ENCODE results near the gene TM4SF5.

The TM4SF5 gene

GRCh38 chr17:4734857-4735475 lies 36.7 kb upstream of the TM4SF5 start:
- in situ Hi-C loops (cut with MboI; ENCODE audit: low sequenced_read_pairs, unreplicated experiment) = no loop called here
- TF ChIP-seq CTCF (IDR thresholded peaks at IDR 0.05; ENCODE audit: borderline replicate concordance, control extremely low read depth, extremely low read depth, insufficient read depth, missing control alignments) = no peak
- DNase-seq (ENCODE audit: low spot score) = no peak

- in situ Hi-C loops (cut with MboI; ENCODE audit: low sequenced_read_pairs, unreplicated experiment) = no loop called here
- no peak for DNase-seq (ENCODE audit: low spot score)
- TF ChIP-seq CTCF (IDR thresholded peaks at IDR 0.05; ENCODE audit: borderline replicate concordance, control extremely low read depth, extremely low read depth, insufficient read depth, missing control alignments) = no peak
Observed at GRCh38 chr17:4735876-4736651, 35.6 kb upstream of the TM4SF5 start.

GRCh38 chr17:4738136-4739121 lies 33.3 kb upstream of the TM4SF5 start:
- no peak for TF ChIP-seq CTCF (IDR thresholded peaks at IDR 0.05; ENCODE audit: borderline replicate concordance, control extremely low read depth, extremely low read depth, insufficient read depth, missing control alignments)
- DNase-seq (ENCODE audit: low spot score) = no peak
- in situ Hi-C loops (cut with MboI; ENCODE audit: low sequenced_read_pairs, unreplicated experiment) = no loop called here

DNA sequence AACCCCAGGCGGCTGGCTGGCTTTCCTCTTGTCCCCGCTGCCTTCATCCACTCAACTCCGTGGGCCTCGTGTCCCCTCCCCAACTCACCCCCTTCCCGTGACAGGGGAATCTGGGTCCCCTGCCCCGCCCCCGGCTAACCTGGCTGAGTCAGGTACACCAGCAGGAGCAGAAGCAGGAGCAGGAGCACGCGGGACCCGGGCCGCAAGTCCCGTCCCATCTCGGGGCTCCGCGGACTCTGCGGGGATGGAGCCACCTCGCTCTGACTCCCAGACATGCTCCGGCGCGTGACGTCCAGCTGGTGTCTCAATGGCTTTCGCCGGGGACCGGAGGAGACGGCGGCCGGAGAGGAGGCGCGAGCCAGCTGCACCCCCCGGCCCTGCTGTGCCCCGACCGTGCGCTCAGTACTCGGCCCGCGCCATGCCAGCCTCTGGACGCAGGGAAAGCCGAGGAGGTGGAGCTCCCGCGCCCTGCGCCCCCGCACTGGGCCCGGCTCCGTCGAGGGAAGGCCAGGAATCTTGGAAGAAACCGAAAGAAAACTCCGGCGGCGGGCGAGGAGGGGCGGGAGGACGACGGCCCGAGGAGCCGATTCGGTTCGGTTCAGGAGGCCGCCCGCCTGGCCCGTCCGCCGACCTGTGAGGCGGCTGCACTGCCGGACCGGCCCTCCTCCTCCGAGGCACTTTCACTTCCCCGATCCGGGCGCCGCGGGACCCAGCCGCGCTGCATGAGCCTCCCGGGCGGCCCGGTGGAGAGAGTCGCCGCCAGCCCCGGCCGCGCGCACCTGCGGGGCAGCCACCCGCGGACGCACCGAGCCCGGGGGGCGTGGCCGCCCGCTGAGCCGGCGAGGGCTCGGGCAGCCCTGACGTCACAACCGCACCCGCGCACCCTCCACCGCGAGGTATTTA lies 32.3 kb upstream of the TM4SF5 start, which contains the start of the genes CXCL16 and ZMYND15:
TSS of gene CXCL16 (minus strand) at position 807 of the 903 bp plus-strand sequence. CDS start at position 218, 589 bp downstream.
TSS of gene ZMYND15 (plus strand) at position 712 of the 903 bp plus-strand sequence. CDS start 716 bp downstream, outside the sequence.
- DNase-seq (ENCODE audit: low spot score) = peak; percentile 88
- in situ Hi-C loops (cut with MboI; ENCODE audit: low sequenced_read_pairs, unreplicated experiment) = no loop called here
- TF ChIP-seq CTCF (IDR thresholded peaks at IDR 0.05; ENCODE audit: borderline replicate concordance, control extremely low read depth, extremely low read depth, insufficient read depth, missing control alignments) = no peak

- TF ChIP-seq CTCF (IDR thresholded peaks at IDR 0.05; ENCODE audit: borderline replicate concordance, control extremely low read depth, extremely low read depth, insufficient read depth, missing control alignments) = no peak
- in situ Hi-C loops (cut with MboI; ENCODE audit: low sequenced_read_pairs, unreplicated experiment) = no loop called here
- DNase-seq (ENCODE audit: low spot score) = no peak
Observed at GRCh38 chr17:4740025-4740351, 31.7 kb upstream of the TM4SF5 start.
